Measurements from ENCODE around the gene GTF2H2C_2.
"Not testable (repeated sequence)": the region's sequence is repeated elsewhere in the genome, so short reads cannot be mapped to it uniquely, and the experiment has no call there.

GTF2H2C_2 gene

DNA sequence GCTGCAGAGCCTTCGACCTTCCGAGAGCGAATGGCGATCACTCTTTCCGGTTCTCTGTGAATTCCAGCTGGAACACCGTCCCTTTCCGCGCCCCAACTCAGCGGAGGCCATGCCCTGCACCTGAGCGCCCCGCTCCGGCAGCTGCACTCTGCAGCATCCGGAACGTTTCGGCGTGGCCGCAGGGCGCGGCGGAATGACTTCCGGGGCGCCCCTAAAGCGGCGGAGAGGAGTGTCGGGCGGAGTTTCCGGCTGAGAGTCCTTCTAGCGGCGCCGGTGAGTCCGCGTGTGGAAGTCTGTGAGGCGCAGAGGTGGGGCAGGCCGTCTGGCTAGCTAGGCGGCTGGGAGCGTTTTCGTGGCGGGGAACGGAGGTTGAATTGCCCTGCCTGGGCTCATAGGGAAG is at the start of gene GTF2H2C_2:
TSS of gene GTF2H2C_2 (plus strand) at position 252 of the 400 bp plus-strand sequence.
- not testable (repeated sequence) for DNase-seq (ENCODE audit: low read depth in 2 of 2)

- DNase-seq (ENCODE audit: low read depth in 2 of 2) = peak in 1 of 2 donors; percentile 66
Observed at GRCh38 chr5:70400984-70401686, 14.0 kb upstream of the GTF2H2C_2 start.

GRCh38 chr5:70421322-70421721 is 6.2 kb downstream of the GTF2H2C_2 start:
- not testable (repeated sequence) for DNase-seq (ENCODE audit: low read depth in 2 of 2)

DNA sequence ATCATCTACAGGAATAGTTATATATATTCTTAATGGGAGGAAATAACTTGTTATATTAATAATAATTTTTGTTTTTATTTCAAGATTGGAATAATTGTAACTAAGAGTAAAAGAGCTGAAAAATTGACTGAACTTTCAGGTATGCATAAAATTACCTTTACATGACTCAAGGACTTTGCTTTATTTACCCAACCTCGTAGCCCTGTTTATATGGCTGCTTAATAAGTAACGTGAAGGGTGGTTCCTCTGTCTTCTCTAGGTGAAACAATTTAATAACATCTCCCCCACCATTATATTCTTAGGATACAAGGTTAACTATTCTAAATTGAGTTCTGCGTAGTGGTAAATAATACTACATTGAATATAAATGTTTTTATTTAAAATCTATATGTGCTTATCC is 8.0 kb downstream of the GTF2H2C_2 start:
- not testable (repeated sequence) for DNase-seq (ENCODE audit: low read depth in 2 of 2)

DNA sequence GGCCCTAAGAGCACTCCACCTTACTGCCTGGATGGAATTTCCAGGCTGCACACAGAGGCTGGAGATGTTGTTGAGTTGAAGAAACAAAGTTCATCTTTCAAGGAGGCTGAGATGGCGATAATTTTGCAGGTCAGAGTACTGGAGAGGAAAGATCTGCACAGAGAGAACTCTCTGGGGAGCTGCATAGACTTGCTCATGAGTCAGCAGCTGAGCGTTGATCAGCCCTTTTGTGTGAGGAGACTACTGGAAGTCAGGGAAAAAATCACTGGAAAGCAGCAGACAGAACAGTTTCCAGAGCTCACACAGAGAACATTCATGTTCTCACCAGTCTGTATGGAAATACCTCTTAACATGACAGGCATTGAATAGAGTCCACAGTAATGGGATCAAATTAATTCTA is 23.4 kb downstream of the GTF2H2C_2 start:
- not testable (repeated sequence) for DNase-seq (ENCODE audit: low read depth in 2 of 2)

DNA sequence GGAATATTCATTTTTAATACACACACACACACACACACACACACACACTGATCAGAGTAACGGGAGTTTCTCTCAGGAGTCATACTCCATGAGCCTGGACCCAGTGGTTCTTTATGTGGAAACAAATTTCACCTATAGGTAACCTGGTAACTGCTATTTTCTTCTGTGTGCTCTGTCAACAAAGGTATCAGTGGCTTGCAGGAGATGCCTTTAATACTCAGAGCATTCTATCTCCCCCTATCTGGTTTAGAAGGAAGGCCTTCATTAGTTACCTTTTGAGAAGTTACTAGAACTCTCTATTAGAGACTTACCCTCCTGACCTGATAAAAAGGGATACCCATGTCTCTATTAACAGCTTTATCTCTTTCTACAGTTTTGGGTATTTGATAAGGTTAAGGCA is 34.4 kb downstream of the GTF2H2C_2 start:
- DNase-seq (ENCODE audit: low read depth in 2 of 2) = not testable (repeated sequence)

- DNase-seq (ENCODE audit: low read depth in 2 of 2) = not testable (repeated sequence)
Observed at GRCh38 chr5:70451249-70451984, 36.2 kb downstream of the GTF2H2C_2 start.

DNA sequence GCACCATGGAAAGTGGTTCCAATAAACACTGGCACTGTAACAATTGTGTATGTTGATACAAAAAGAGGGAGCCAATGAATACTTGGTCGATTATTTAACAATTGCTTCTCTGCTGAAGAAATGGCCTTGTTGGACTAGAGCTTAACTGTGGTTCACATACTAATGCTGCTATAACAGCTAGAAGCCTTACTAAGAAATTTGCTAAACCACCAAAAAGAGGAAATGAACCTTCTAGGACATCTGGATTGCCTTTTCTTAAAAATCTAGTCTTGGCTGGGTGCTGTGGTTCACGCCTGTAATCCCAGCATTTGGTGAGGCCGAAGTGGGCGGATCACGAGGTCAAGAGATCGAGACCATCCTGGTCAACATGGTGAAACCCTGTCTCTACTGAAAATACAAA is 41.9 kb downstream of the GTF2H2C_2 start:
- not testable (repeated sequence) for DNase-seq (ENCODE audit: low read depth in 2 of 2)

DNA sequence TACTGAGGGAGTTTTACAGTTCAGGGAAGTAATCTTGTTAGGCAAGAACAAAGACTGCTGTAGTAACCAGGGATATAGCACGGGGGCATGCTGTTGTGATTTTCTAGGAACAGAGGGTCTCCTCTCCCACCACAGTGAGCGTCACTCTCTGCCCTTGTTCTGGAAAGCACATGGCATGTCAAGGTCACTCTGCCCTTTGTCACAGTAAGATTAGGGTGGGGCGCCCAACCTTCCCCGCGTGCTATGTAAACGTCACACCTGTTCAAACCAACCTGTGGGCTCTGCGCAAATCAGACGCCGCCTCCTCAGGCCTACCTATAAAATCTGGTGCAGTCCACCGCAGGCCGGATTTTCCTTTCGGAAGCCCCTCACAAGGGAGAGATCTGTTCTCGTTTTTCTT is 44.0 kb downstream of the GTF2H2C_2 start:
- DNase-seq (ENCODE audit: low read depth in 2 of 2) = not testable (repeated sequence)

- DNase-seq (ENCODE audit: low read depth in 2 of 2) = not testable (repeated sequence)
Observed at GRCh38 chr5:70461984-70462383, 46.8 kb downstream of the GTF2H2C_2 start.

GRCh38 chr5:70464019-70464637 is 49.0 kb downstream of the GTF2H2C_2 start:
- not testable (repeated sequence) for DNase-seq (ENCODE audit: low read depth in 2 of 2)

DNA sequence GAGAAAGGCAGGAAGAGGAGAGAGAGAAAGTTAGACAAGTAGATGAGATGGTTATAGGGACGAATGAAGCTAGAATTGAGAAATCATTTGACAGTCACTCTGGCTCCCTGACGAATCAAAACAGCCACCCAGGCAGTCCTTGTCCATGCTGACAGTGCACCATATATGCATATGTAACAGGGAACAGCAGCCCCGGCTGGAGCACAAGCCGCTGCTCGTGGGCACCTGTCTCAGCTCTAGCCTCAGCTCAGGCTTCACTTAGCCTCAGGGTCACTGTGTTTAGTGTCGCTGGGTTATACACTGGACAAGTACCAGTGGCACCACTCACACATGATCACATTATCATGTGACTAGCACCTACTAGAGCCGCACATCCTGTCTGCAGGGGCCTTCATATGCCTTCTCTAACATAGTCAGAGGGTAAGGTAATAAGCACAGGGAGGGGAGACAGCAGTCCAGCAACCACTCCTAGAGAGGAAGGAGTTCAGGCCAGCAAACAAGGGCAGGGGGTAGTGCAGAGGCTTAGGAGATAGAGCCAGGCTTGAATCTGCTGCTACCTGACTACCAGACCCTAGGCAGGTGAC is 54.9 kb downstream of the GTF2H2C_2 start:
- DNase-seq (ENCODE audit: low read depth in 2 of 2) = not testable (repeated sequence)

Measured in stimulated activated CD8-positive, alpha-beta memory T cell treated with anti-CD3 and anti-CD28 coated beads, Interleukin-15, amount 100 ng/mL, for 48 hours (primary cell).